HepG2 (cell line): ENCODE measurements around the gene NPBWR2. TPM values are rescaled to one million over a fixed set of nuclear protein-coding genes. Genes with fewer than 3 reads are reported as not detected.

Source experiments
- BCLAF1 ChIP-seq: fragments of 450-650 bp; IDR thresholded peaks from 2 replicates; pipeline ENCODE4 v1.6.1; 2017; ENCODE audit warnings: mild to moderate bottlenecking
- CTCF ChIP-seq: sonication (generic); formaldehyde crosslinking; IDR thresholded peaks from 2 replicates; pipeline ENCODE4 v1.5.0; 2020; ENCODE audit warnings: mild to moderate bottlenecking, missing genetic modification reagents, moderate library complexity
- ETS1 ChIP-seq: sonication (generic); formaldehyde crosslinking; IDR thresholded peaks from 2 replicates; pipeline ENCODE4 v1.4.0; 2020; ENCODE audit warnings: missing genetic modification reagents
- GABPA ChIP-seq, 2 experiments: IDR thresholded peaks; 2 replicates each; pipeline ENCODE4 v1.6.1; 2011 to 2016; ENCODE audit warnings: low read depth in 2 of 2, low read length in 1 of 2, missing biosample characterization in 1 of 2, missing genetic modification characterization in 1 of 2
- GPN1 ChIP-seq: sonication (generic); formaldehyde crosslinking; IDR thresholded peaks from 2 replicates; pipeline ENCODE4 v1.5.1; 2020; ENCODE audit warnings: missing genetic modification reagents, borderline replicate concordance
- POLR2AphosphoS5 ChIP-seq: IDR thresholded peaks from 2 replicates; pipeline ENCODE4 v1.6.1; 2012; ENCODE audit warnings: low read depth, low read length
- XRCC5 ChIP-seq: fragments of 200-400 bp; formaldehyde crosslinking; optimal IDR thresholded peaks from 2 replicates; pipeline ENCODE3; 2017; ENCODE audit warnings: mild to moderate bottlenecking, low read length
- ZNF598 ChIP-seq: sonication (generic); formaldehyde crosslinking; IDR thresholded peaks from 2 replicates; pipeline ENCODE4 v1.5.1; 2020; ENCODE audit warnings: mild to moderate bottlenecking, missing genetic modification reagents, borderline replicate concordance
- ZNF710 ChIP-seq: sonication (generic); formaldehyde crosslinking; IDR thresholded peaks from 2 replicates; pipeline ENCODE4 v1.5.0; 2020; ENCODE audit warnings: mild to moderate bottlenecking, missing genetic modification reagents, borderline replicate concordance
- polyA plus RNA-seq, 8 experiments: library from polyadenylated mRNA; depleted of rRNA in 3 of 8; stranded (reverse) in 7 of 8; unstranded in 1 of 8; fragments of >200 nt; fragmentation: Illumina TruSeq in 4 of 8; extraction: Trizol in 4 of 8; gene quantifications; 2 replicates each; pipeline versions ENCODE4 v1.2.1 to v1.2.3, GENCODE V29; 2011 to 2016; ENCODE audit warnings: low read depth in 4 of 8, missing spikeins in 1 of 8, mixed read lengths in 1 of 8; ENCODE audit not compliant: insufficient read depth in 1 of 8
- total RNA-seq, 5 experiments: library from RNA; depleted of rRNA; stranded (reverse); fragments of >200 nt; fragmentation: Illumina TruSeq; extraction: Trizol; gene quantifications; 2 replicates each; pipeline ENCODE4 v1.2.3, GENCODE V29; 2016; ENCODE audit warnings: low read depth in 1 of 5

Gene NPBWR2
- total and polyA plus RNA-seq, 2 of the 13 experiments (the other 11 are each of a cell fraction or from before 2014, with no cell fraction given): not detected

GRCh38 chr20:64101731-64102621 lies 5.4 kb downstream of the NPBWR2 start (continued):
- TF ChIP-seq ZNF710 (CRISPR knock-in tag): no peak
- peak; percentile 92 for TF ChIP-seq CTCF (CRISPR knock-in tag)
- no peak for TF ChIP-seq POLR2AphosphoS5
- TF ChIP-seq ETS1: no peak
- TF ChIP-seq XRCC5: peak; percentile 96
- no peak for TF ChIP-seq BCLAF1
- TF ChIP-seq ZNF598 (CRISPR knock-in tag): no peak; the same call in 1 of the 2 replicates
- TF ChIP-seq GPN1 (CRISPR knock-in tag): no peak; the same call in 1 of the 2 replicates
- no peak for TF ChIP-seq GABPA (IDR thresholded peaks at IDR 0.05; ENCODE audit: low read depth, low read length)
- no peak for TF ChIP-seq GABPA (CRISPR knock-in tag; IDR thresholded peaks at IDR 0.05; ENCODE audit: low read depth)
